ENCODE data around the gene SH2D3A. TPM values are rescaled to one million over a fixed set of nuclear protein-coding genes. Genes with fewer than 3 reads are reported as not detected.
A peak's percentile ranks its signal among the peaks of the same experiment; 100 is the strongest.

SH2D3A gene
- total and polyA plus RNA-seq, 2 of the 4 experiments (the other 2 are of a cell fraction) = under 0.01 to 0.09 TPM

- intact Hi-C loops (cut with micrococcal nuclease) = no loop called here
- no peak overlapping the region for H2BK20ac ChIP-seq (ENCODE audit: low read depth, low read length)
- no peak overlapping the region for H2AK5ac ChIP-seq (ENCODE audit: low read depth, low read length)
- no peak overlapping the region for H2AK9ac ChIP-seq (replicated peaks; ENCODE audit: low read depth, low read length, poor library complexity)
- DNase-seq (no peak), ATAC-seq (ENCODE audit: low read depth) (no peak)
- H4K20me1 ChIP-seq (ENCODE audit: insufficient read depth, low read length) = no peaks in the 10 kb centered on the region
- H3K9ac ChIP-seq (ENCODE audit: low read depth, low read length) = no peak overlapping the region
- no peak overlapping the region for H4K5ac ChIP-seq (ENCODE audit: low read depth, low read length)
- H3K79me1 ChIP-seq (ENCODE audit: low read depth in 1 of 2, low read length in 2 of 2) = no peaks in the 10 kb centered on the region
- no peak overlapping the region for H2AFZ ChIP-seq (replicated peaks; ENCODE audit: low read length, poor library complexity)
- H2BK120ac ChIP-seq (ENCODE audit: low read depth, low read length) = no peak overlapping the region
- H3K4ac ChIP-seq (ENCODE audit: low read depth, low read length) = no peak overlapping the region
- dilution Hi-C loops (cut with HindIII; ENCODE audit: low sequenced_read_pairs, unreplicated experiment) = no loop called here
- no peak overlapping the region for H3K14ac ChIP-seq (replicated peaks; ENCODE audit: low read depth, low read length)
- no peaks in the 10 kb centered on the region; the same call in 1 of the 2 replicates for H3K4me1 ChIP-seq (ENCODE audit: control insufficient read depth, insufficient read depth, low read length)
- CTCF ChIA-PET = no interaction called here
- TF ChIP-seq CTCF (conservative IDR thresholded peaks at IDR 0.05; ENCODE audit: low read depth, low read length) (no peak), FOS (IDR thresholded peaks at IDR 0.05; ENCODE audit: low read depth, low read length) (no peak), BHLHE40 (IDR thresholded peaks at IDR 0.05; ENCODE audit: low read depth, low read length) (no peak), ELK1 (IDR thresholded peaks at IDR 0.05; ENCODE audit: borderline replicate concordance, low read depth, low read length) (no peak), RFX5 (IDR thresholded peaks at IDR 0.05; ENCODE audit: low read depth, low read length) (no peak), CHD1 (IDR thresholded peaks at IDR 0.05; ENCODE audit: low read depth, low read length) (no peak), RAD21 (IDR thresholded peaks at IDR 0.05; ENCODE audit: low read length) (no peak), USF2 (IDR thresholded peaks at IDR 0.05; ENCODE audit: low read depth, low read length) (no peak), MXI1 (IDR thresholded peaks at IDR 0.05; ENCODE audit: borderline replicate concordance, low read depth, low read length) (no peak), CEBPB (IDR thresholded peaks at IDR 0.05; ENCODE audit: low read depth, low read length) (no peak), NFE2L2 (IDR thresholded peaks at IDR 0.05; ENCODE audit: low read depth, low read length) (no peak)
- H3K27me3 ChIP-seq (ENCODE audit: control insufficient read depth, insufficient read depth, low read length) = no peaks in the 10 kb centered on the region
- no peak overlapping the region for H4K91ac ChIP-seq (ENCODE audit: insufficient read depth, low read depth, low read length)
- in situ Hi-C loops (cut with MboI; ENCODE audit: low sequenced_read_pairs) = no loop called here
- no peak overlapping the region for H3K4me2 ChIP-seq (ENCODE audit: low read depth, low read length)
- WGBS, 2 experiments (ENCODE audit: extremely low coverage in 2 of 2, insufficient read length in 1 of 2) = 69% methylated on average over 4 of the region's 4 CpGs; no CpG with 5 or more reads in 1 of the 2 experiments
- no peak overlapping the region for H3K4me3 ChIP-seq (ENCODE audit: insufficient read depth, low read depth, low read length)
- BruUV-seq (replicated peaks) = no TSS peak
- no peak overlapping the region for H3K56ac ChIP-seq (ENCODE audit: extremely low read depth, insufficient read depth, low read length)
- H2BK15ac ChIP-seq (ENCODE audit: low read depth, low read length) = no peak overlapping the region
- H3K9me1 ChIP-seq (ENCODE audit: insufficient read depth, low read length) = no peaks in the 10 kb centered on the region
- no peak overlapping the region for H3K18ac ChIP-seq (ENCODE audit: low read depth, low read length)
- peak overlapping the region; percentile 90 for H2BK5ac ChIP-seq (ENCODE audit: low read depth, low read length, poor library complexity, severe bottlenecking)
- no peak overlapping the region for H4K8ac ChIP-seq (ENCODE audit: low read depth in 2 of 2, low read length in 2 of 2)
- POLR2A ChIA-PET (ENCODE audit: unreplicated experiment) = no interaction called here
- H3K23ac ChIP-seq (ENCODE audit: low read depth, low read length) = no peak overlapping the region
- H3K36me3 ChIP-seq (ENCODE audit: control insufficient read depth, insufficient read depth, low read length) = peaks cover 4% of the 10 kb centered on the region; the same call in 1 of the 2 replicates
- no peak overlapping the region for H3K27ac ChIP-seq (ENCODE audit: insufficient read depth, low read length)
- no peaks in the 10 kb centered on the region; the same call in 1 of the 2 replicates for H3K9me3 ChIP-seq (ENCODE audit: control insufficient read depth, insufficient read depth, low read length)
These were observed 49.7 kb downstream of the SH2D3A start for GRCh38 chr19:6717441-6717971.

All from IMR-90 (cell line).